ENCODE results near the gene GRM8.

DNA sequence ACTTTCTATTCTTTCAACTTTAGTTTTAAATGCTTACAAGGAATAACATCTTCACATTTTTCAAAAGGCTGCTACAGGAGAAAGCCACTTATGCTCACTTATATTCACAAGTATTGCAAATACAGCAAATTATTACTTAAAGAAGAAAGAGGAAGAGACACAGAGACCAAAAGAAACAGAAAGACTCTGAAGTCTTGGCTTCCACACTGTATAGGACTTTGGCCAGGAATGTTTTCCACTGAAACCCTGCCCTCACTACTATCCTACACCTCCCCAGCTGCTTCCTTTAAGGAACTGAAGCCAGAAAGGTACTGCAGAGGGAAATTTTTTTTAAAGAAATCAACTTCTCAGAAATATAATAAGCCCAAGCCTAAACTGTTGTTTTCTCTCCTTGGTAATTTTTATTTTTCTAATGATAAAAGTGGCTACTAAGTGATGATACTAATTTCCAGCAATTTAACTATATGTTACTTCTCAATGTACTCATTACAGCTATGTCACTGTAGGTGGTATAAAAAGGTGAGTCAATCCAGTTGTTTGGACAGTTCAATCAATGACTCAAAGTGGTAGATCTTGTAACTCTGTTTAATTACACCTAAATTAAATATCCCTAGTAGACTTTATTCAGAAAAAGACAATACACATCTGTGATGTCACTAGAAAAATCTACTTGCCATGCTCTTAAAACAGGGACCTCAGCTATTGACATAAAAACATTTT, 231.6 kb downstream of the GRM8 start:
- no peak for TF ChIP-seq EP300 (IDR thresholded peaks at IDR 0.05)
- TF ChIP-seq, protein P1, sequence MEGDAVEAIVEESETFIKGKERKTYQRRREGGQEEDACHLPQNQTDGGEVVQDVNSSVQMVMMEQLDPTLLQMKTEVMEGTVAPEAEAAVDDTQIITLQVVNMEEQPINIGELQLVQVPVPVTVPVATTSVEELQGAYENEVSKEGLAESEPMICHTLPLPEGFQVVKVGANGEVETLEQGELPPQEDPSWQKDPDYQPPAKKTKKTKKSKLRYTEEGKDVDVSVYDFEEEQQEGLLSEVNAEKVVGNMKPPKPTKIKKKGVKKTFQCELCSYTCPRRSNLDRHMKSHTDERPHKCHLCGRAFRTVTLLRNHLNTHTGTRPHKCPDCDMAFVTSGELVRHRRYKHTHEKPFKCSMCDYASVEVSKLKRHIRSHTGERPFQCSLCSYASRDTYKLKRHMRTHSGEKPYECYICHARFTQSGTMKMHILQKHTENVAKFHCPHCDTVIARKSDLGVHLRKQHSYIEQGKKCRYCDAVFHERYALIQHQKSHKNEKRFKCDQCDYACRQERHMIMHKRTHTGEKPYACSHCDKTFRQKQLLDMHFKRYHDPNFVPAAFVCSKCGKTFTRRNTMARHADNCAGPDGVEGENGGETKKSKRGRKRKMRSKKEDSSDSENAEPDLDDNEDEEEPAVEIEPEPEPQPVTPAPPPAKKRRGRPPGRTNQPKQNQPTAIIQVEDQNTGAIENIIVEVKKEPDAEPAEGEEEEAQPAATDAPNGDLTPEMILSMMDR (IDR thresholded peaks at IDR 0.05): no peak
- no peak for TF ChIP-seq CBX2 (IDR thresholded peaks at IDR 0.05; ENCODE audit: borderline replicate concordance, low read depth)
- no peak for TF ChIP-seq POLR2A (IDR thresholded peaks at IDR 0.05; ENCODE audit: low read length)
- no peak for TF ChIP-seq CHD2 (IDR thresholded peaks at IDR 0.05; ENCODE audit: low read length, partially characterized antibody)
